Stomach (tissue), 4 donors: ENCODE measurements around the gene PDE4B.

Experiments used
- CTCF ChIP-seq, 7 experiments: fragments of 450-650 bp in 4 of 7; fragments of 200-600 bp in 3 of 7; sonication (generic) in 3 of 7; IDR thresholded peaks; one replicate each; pipeline ENCODE4 v1.5.1; 2016 to 2019; ENCODE audit warnings: antibody characterized with exemption in 7 of 7, control low read depth in 2 of 7, mild to moderate bottlenecking in 1 of 7
- EP300 ChIP-seq: sonication (generic); formaldehyde crosslinking; IDR thresholded peaks from one replicate; pipeline ENCODE4 v1.6.1; 2017; ENCODE audit warnings: antibody characterized with exemption
- POLR2A ChIP-seq, 4 donors: fragments of 450-650 bp; IDR thresholded peaks; one replicate each; pipeline ENCODE4 v1.6.1; 2016; ENCODE audit warnings: antibody characterized with exemption in 4 of 4, control low read depth in 2 of 4, mild to moderate bottlenecking in 1 of 4, moderate library complexity in 1 of 4
- POLR2AphosphoS5 ChIP-seq, 3 donors: sonication (generic); formaldehyde crosslinking; IDR thresholded peaks; one replicate each; pipeline ENCODE4 v1.6.1; 2016; ENCODE audit warnings: antibody characterized with exemption in 3 of 3

GRCh38 chr1:65762081-65762862 is 30.4 kb upstream of the PDE4B start:
- no peak for TF ChIP-seq POLR2A (IDR thresholded peaks at IDR 0.05)
- TF ChIP-seq CTCF (IDR thresholded peaks at IDR 0.05), result no peak
- TF ChIP-seq POLR2AphosphoS5 (IDR thresholded peaks at IDR 0.05), result no peak
- no peak for TF ChIP-seq EP300
